CD4-positive, alpha-beta T cell treated with Interleukin-17A for 1 hour (primary cell): ENCODE data around the gene RUFY1.
"Not testable (repeated sequence)": the region's sequence is repeated elsewhere in the genome, so short reads cannot be mapped to it uniquely, and the experiment has no call there.

Source experiments
- DNase-seq: peaks from one replicate; pipeline ENCODE4 v3.0.0-alpha.2; 2020

The RUFY1 gene

GRCh38 chr5:179542170-179542569 lies 8.2 kb upstream of the RUFY1 start:
- DNase-seq = no peak

- not testable (repeated sequence) for DNase-seq
Observed at GRCh38 chr5:179543275-179543674, 7.1 kb upstream of the RUFY1 start.

- DNase-seq = no peak
Observed at GRCh38 chr5:179553006-179553405, 2.7 kb downstream of the RUFY1 start.

- no peak for DNase-seq
Observed at GRCh38 chr5:179553875-179554274, 3.5 kb downstream of the RUFY1 start.

- DNase-seq = no peak
Observed at GRCh38 chr5:179554981-179555380, 4.6 kb downstream of the RUFY1 start.

- DNase-seq = not testable (repeated sequence)
Observed at GRCh38 chr5:179558261-179558799, 8.0 kb downstream of the RUFY1 start.

- no peak for DNase-seq
Observed at GRCh38 chr5:179558932-179559283, 8.6 kb downstream of the RUFY1 start.

- DNase-seq = peak; percentile 94
Observed at GRCh38 chr5:179559284-179560252, 9.2 kb downstream of the RUFY1 start.

GRCh38 chr5:179564526-179564925 lies 14.2 kb downstream of the RUFY1 start:
- DNase-seq = no peak

- no peak for DNase-seq
Observed at GRCh38 chr5:179568721-179569120, 18.4 kb downstream of the RUFY1 start.

GRCh38 chr5:179572386-179572785 lies 22.0 kb downstream of the RUFY1 start:
- DNase-seq = no peak

- no peak for DNase-seq
Observed at GRCh38 chr5:179577286-179577960, 27.1 kb downstream of the RUFY1 start.

- DNase-seq = no peak
Observed at GRCh38 chr5:179585941-179586401, 35.6 kb downstream of the RUFY1 start.

GRCh38 chr5:179588166-179588565 lies 37.8 kb downstream of the RUFY1 start:
- DNase-seq = no peak

- DNase-seq = no peak
Observed at GRCh38 chr5:179595916-179596315, 45.6 kb downstream of the RUFY1 start.

- DNase-seq = no peak
Observed at GRCh38 chr5:179596421-179596820, 46.1 kb downstream of the RUFY1 start.

- no peak for DNase-seq
Observed at GRCh38 chr5:179599100-179599499, 48.7 kb downstream of the RUFY1 start.

GRCh38 chr5:179599566-179599965 lies 49.2 kb downstream of the RUFY1 start:
- DNase-seq = no peak

GRCh38 chr5:179599973-179600372 lies 49.6 kb downstream of the RUFY1 start:
- no peak for DNase-seq

GRCh38 chr5:179601871-179602625 lies 51.7 kb downstream of the RUFY1 start:
- DNase-seq = no peak

GRCh38 chr5:179603308-179603707 lies 53.0 kb downstream of the RUFY1 start:
- DNase-seq = no peak

GRCh38 chr5:179605026-179605833 lies 54.9 kb downstream of the RUFY1 start:
- no peak for DNase-seq
